OCI-LY7 (cell line): ENCODE measurements around the gene C1orf226.

Source experiments
- EZH2phosphoT487 ChIP-seq: fragments of 200-600 bp; sonication (generic); IDR thresholded peaks from 2 replicates; pipeline ENCODE4 v1.6.1; 2018; ENCODE audit warnings: low read depth, borderline replicate concordance, mild to moderate bottlenecking, mixed run types, antibody characterized with exemption, low read length, moderate library complexity, mixed read lengths
- TF ChIP-seq, protein P1 (sequence below): fragments of 200-600 bp; sonication (generic); conservative IDR thresholded peaks from 2 replicates; pipeline ENCODE4 v1.5.1; 2014; ENCODE audit warnings: mild to moderate bottlenecking, antibody characterized with exemption, low read length, moderate library complexity, mixed read lengths

DNA sequence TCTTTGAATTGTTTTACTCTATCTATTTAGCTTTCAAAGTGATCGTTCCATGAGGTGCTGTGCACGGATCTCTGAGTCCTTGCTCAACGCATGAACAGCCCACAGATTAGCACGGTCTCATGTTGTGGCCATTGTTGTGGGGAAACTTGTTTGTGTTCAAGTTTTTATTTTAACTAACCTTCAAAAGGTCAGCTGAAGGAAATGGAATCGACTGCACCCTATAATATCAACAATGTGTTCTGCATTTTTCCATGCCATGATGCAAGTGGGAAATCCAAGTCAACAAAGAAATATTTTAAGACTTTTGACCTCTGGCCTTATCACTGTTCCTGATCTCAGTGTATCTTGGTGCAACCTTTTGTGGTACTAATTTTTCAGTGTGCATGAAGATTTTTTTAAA is 24.3 kb downstream of the C1orf226 start:
- TF ChIP-seq, protein P1, sequence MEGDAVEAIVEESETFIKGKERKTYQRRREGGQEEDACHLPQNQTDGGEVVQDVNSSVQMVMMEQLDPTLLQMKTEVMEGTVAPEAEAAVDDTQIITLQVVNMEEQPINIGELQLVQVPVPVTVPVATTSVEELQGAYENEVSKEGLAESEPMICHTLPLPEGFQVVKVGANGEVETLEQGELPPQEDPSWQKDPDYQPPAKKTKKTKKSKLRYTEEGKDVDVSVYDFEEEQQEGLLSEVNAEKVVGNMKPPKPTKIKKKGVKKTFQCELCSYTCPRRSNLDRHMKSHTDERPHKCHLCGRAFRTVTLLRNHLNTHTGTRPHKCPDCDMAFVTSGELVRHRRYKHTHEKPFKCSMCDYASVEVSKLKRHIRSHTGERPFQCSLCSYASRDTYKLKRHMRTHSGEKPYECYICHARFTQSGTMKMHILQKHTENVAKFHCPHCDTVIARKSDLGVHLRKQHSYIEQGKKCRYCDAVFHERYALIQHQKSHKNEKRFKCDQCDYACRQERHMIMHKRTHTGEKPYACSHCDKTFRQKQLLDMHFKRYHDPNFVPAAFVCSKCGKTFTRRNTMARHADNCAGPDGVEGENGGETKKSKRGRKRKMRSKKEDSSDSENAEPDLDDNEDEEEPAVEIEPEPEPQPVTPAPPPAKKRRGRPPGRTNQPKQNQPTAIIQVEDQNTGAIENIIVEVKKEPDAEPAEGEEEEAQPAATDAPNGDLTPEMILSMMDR = no peak
- no peak for TF ChIP-seq EZH2phosphoT487
